K562 (cell line): ENCODE measurements around the gene EXD2. TPM values are rescaled to one million over a fixed set of nuclear protein-coding genes. Genes with fewer than 3 reads are reported as not detected.

Source experiments
- ATAC-seq: fragments of 200-7000 bp; cut with Tn5 transposase; 3 replicates; pipeline ENCODE4 v1.9.1; 2020; ENCODE audit warnings: moderate library complexity
- BruUV-seq: library from RNA; stranded (reverse); fragments of 400-500 nt; replicated peaks from 2 replicates; lab custom pipeline; 2021; lab: Mats Ljungman, UMichigan
- CTCF ChIA-PET: fragments of 300-600 bp; formaldehyde crosslinking; extraction: SDS; loops from one replicate; lab custom pipeline; 2021; ENCODE audit warnings: low intra/inter-chr PET ratio; lab: Yijun Ruan, JAX
- POLR2A ChIA-PET: fragments of 300-600, 350-650 bp; sonication (Branson Sonifier 250); formaldehyde crosslinking; extraction: SDS; loops from one replicate; lab custom pipeline; 2021; ENCODE audit warnings: antibody characterized with exemption, inconsistent platforms; lab: Yijun Ruan, JAX
- DNase-seq, 4 experiments: peaks; one replicate each; pipeline versions ENCODE4 v3.0.0 to v3.0.0-alpha.2; 2011 to 2018; ENCODE audit warnings: low spot score in 3 of 4, mixed read lengths in 3 of 4; ENCODE audit errors: extremely low read depth in 1 of 4
- FAIRE-seq: peaks from 2 replicates; lab custom pipeline; 2011; peaks lifted over from hg19 to GRCh38; lab: Jason Lieb, UNC
- H2AFZ ChIP-seq: 2 replicates; pipeline ENCODE4 v1.6.0; 2011; ENCODE audit warnings: low read depth, low read length, control low read depth, inconsistent platforms
- H3K27ac ChIP-seq: fragments of 200-600 bp; 3 replicates; pipeline ENCODE4 v1.8.0; 2011; ENCODE audit warnings: low read depth, mild to moderate bottlenecking, control low read depth, inconsistent platforms, low read length, moderate library complexity, mixed read lengths; ENCODE audit errors: extremely low read depth
- H3K27me3 ChIP-seq, 2 experiments: fragments of 300-600 bp in 1 of 2; 2 replicates in 1 of 2; 3 replicates in 1 of 2; pipeline versions ENCODE4 v1.6.0 to v1.8.0; 2011; ENCODE audit warnings: inconsistent platforms in 2 of 2, low read length in 2 of 2, mild to moderate bottlenecking in 1 of 2, mixed read lengths in 1 of 2, moderate library complexity in 1 of 2; ENCODE audit not compliant: control insufficient read depth in 2 of 2, insufficient read depth in 2 of 2
- H3K36me3 ChIP-seq: fragments of 300-600 bp; 3 replicates; pipeline ENCODE4 v1.8.0; 2011; ENCODE audit warnings: mild to moderate bottlenecking, low read length, inconsistent platforms; ENCODE audit not compliant: control insufficient read depth, insufficient read depth
- H3K4me1 ChIP-seq, 2 experiments: fragments of 200-600 bp in 1 of 2; replicated peaks in 1 of 2; 2 replicates in 1 of 2; 3 replicates in 1 of 2; pipeline versions ENCODE4 v1.5.1 to v1.8.0; 2011; ENCODE audit warnings: inconsistent platforms in 2 of 2, low read length in 2 of 2, mild to moderate bottlenecking in 1 of 2, mixed read lengths in 1 of 2, moderate library complexity in 1 of 2; ENCODE audit not compliant: control insufficient read depth in 2 of 2, insufficient read depth in 2 of 2
- H3K4me2 ChIP-seq: 2 replicates; pipeline ENCODE4 v1.6.1; 2011; ENCODE audit warnings: low read length, control low read depth, inconsistent platforms, mixed read lengths; ENCODE audit not compliant: insufficient read depth
- H3K4me3 ChIP-seq: fragments of 200-600 bp; sonication (generic), shearing (Covaris generic); 2 replicates; pipeline ENCODE4 v1.5.1; 2016; ENCODE audit warnings: control low read depth, inconsistent platforms
- H3K79me2 ChIP-seq: fragments of 200-600 bp; 3 replicates; pipeline ENCODE4 v1.8.0; 2011; ENCODE audit warnings: low read length, inconsistent platforms; ENCODE audit not compliant: control insufficient read depth, insufficient read depth
- H3K9ac ChIP-seq, 2 experiments: 2 replicates each; pipeline versions ENCODE4 v1.6.0 to v1.6.1; 2011; ENCODE audit warnings: low read depth in 2 of 2, low read length in 2 of 2, control low read depth in 1 of 2, inconsistent platforms in 1 of 2, mild to moderate bottlenecking in 1 of 2, mixed read lengths in 1 of 2; ENCODE audit not compliant: insufficient read depth in 1 of 2
- H3K9me1 ChIP-seq: one replicate; pipeline ENCODE4 v1.6.0; 2011; ENCODE audit warnings: inconsistent platforms, mild to moderate bottlenecking, low read length, moderate library complexity; ENCODE audit not compliant: control insufficient read depth, insufficient read depth
- H3K9me3 ChIP-seq: replicated peaks from 2 replicates; pipeline ENCODE4 v1.5.1; 2011; ENCODE audit warnings: low read depth, low read length, inconsistent platforms; ENCODE audit not compliant: control insufficient read depth, insufficient read depth
- H4K20me1 ChIP-seq: replicated peaks from 2 replicates; pipeline ENCODE4 v1.6.1; 2011; ENCODE audit warnings: low read length, inconsistent platforms, mixed read lengths; ENCODE audit not compliant: control insufficient read depth, insufficient read depth
- FOXM1 ChIP-seq, 2 experiments: fragments of 450-650 bp in 1 of 2; sonication (generic) in 1 of 2; formaldehyde crosslinking in 1 of 2; IDR thresholded peaks; 2 replicates each; pipeline versions ENCODE4 v1.6.1 to v1.9.0; 2017 to 2022; ENCODE audit warnings: low read depth in 2 of 2, mild to moderate bottlenecking in 2 of 2, missing genetic modification reagents in 1 of 2, moderate library complexity in 1 of 2
- LARP7 ChIP-seq: fragments of 450-650 bp; IDR thresholded peaks from 2 replicates; pipeline ENCODE4 v1.6.1; 2016
- MTF1 ChIP-seq: fragments of 250-450 bp; sonication (Bioruptor Pico); IDR thresholded peaks from 2 replicates; pipeline ENCODE4 v1.9.0; 2021; ENCODE audit warnings: moderate library complexity, mild to moderate bottlenecking, inconsistent platforms, borderline replicate concordance
- PYGO2 ChIP-seq: fragments of 450-650 bp; IDR thresholded peaks from 2 replicates; pipeline ENCODE4 v1.6.1; 2016; ENCODE audit warnings: mild to moderate bottlenecking, missing genetic modification characterization, moderate library complexity, missing compliant biosample characterization
- RBM34 ChIP-seq: fragments of 200-400 bp; formaldehyde crosslinking; IDR thresholded peaks from 2 replicates; pipeline ENCODE4 v1.6.1; 2018; ENCODE audit warnings: low read length, borderline replicate concordance; ENCODE audit not compliant: insufficient read depth
- TFAM ChIP-seq: fragments of 250-450 bp; sonication (Bioruptor Pico); conservative IDR thresholded peaks from 2 replicates; pipeline ENCODE4 v1.5.0; 2021; ENCODE audit warnings: mild to moderate bottlenecking, moderate library complexity
- ZKSCAN1 ChIP-seq: fragments of 150-350 bp; IDR thresholded peaks from 2 replicates; pipeline ENCODE4 v1.6.1; 2016; ENCODE audit warnings: low read depth, low read length
- ZNF316 ChIP-seq: fragments of 450-650 bp; IDR thresholded peaks from 2 replicates; pipeline ENCODE4 v1.6.1; 2016
- ZNF699 ChIP-seq: fragments of 250-450 bp; sonication (Bioruptor Pico); IDR thresholded peaks from 2 replicates; pipeline ENCODE4 v1.8.0; 2021; ENCODE audit warnings: mild to moderate bottlenecking, moderate library complexity; ENCODE audit not compliant: insufficient replicate concordance
- WGBS: fragments of 100-300 bp; shearing (Covaris generic); methylation state at CpG from one replicate; pipeline ENCODE4 v1.1.6; 2016; ENCODE audit warnings: low coverage, mixed read lengths; ENCODE audit not compliant: insufficient coverage; ENCODE audit errors: missing lambda C conversion rate; 5-methylcytosine and 5-hydroxymethylcytosine counted together
- in situ Hi-C: fragments of 300-500 bp; cut with MboI; formaldehyde crosslinking; loops from 4 replicates; pipeline ENCODE4 v1.15.0; 2018; ENCODE audit warnings: inconsistent platforms, mixed read lengths
- intact Hi-C: fragments of 100-400 bp; cut with micrococcal nuclease; formaldehyde crosslinking; loops from 2 replicates; pipeline ENCODE4 v1.14.2; 2022
- polyA plus RNA-seq, 8 experiments: library from polyadenylated mRNA; depleted of rRNA in 4 of 8; stranded (reverse) in 5 of 8; unstranded in 3 of 8; fragments of >200 nt; fragmentation: Nextera tagmentation in 2 of 8; fragmentation: Illumina TruSeq in 1 of 8; extraction: Ambion mirVana in 2 of 8; extraction: Trizol in 1 of 8; gene quantifications; 2 replicates each; pipeline versions ENCODE4 v1.2.1 to v1.2.3, GENCODE V29; 2011 to 2014; ENCODE audit warnings: inconsistent platforms in 1 of 8, missing spikeins in 1 of 8
- total RNA-seq, 7 experiments: library from RNA; depleted of rRNA in 6 of 7; stranded (reverse); fragments of >200 nt in 6 of 7; fragmentation: Illumina TruSeq in 2 of 7; extraction: Trizol in 2 of 7; gene quantifications; 2 replicates each; pipeline versions ENCODE4 v1.2.1 to v1.2.3, GENCODE V29; 2011 to 2021; ENCODE audit warnings: low replicate concordance in 1 of 7
- TF ChIP-seq, protein P1 (sequence below): fragments of 250-450 bp; sonication (Bioruptor Pico); IDR thresholded peaks from 2 replicates; pipeline ENCODE4 v1.8.0; 2022; ENCODE audit warnings: inconsistent platforms
- TF ChIP-seq, protein P2 (sequence below): fragments of 450-650 bp; IDR thresholded peaks from 2 replicates; pipeline ENCODE4 v1.6.1; 2016; ENCODE audit warnings: low read depth, mild to moderate bottlenecking, moderate library complexity
- TF ChIP-seq, protein P3 (sequence below): fragments of 250-450 bp; sonication (Bioruptor Pico); IDR thresholded peaks from 2 replicates; pipeline ENCODE4 v1.8.0; 2022; ENCODE audit warnings: moderate library complexity, mild to moderate bottlenecking, inconsistent platforms
- TF ChIP-seq, protein P4 (sequence below): fragments of 250-450 bp; sonication (Bioruptor Pico); IDR thresholded peaks from 2 replicates; pipeline ENCODE4 v1.4.0; 2020; ENCODE audit warnings: mild to moderate bottlenecking, moderate library complexity
- TF ChIP-seq, protein P5 (sequence below): sonication (generic); formaldehyde crosslinking; IDR thresholded peaks from 2 replicates; pipeline ENCODE4 v1.8.1; 2022; ENCODE audit warnings: missing genetic modification reagents

The EXD2 gene
- total and polyA plus RNA-seq, 9 of the 15 experiments (the other 6 are each of a cell fraction or from before 2014, with no cell fraction given) = 1.6 to 7.5 (median 3.7) TPM

DNA sequence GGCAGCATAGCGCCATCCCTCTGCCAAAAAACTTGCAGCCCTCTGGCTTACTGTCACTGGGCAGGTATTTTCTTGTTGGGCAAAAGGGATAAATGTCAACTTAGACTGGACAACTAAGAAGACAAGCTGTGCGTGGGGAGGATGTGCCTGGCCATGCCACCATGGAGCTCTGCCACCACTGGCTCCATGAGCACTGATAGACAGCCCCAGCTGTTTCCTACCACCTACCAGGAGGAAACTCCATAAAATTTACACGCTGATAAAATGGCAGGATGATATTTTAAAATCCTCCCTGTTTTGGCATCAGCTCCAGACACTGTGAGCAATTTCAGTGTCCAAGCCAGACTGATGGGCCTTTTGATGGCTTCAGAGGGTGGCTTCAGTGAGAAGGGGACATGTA is 61.6 kb downstream of the EXD2 start:
- POLR2A ChIA-PET = interaction anchor here (0.5 kb wide), 1 partner anchor 593 kb away, joined by 3 read pairs; no protein-coding TSS in a partner anchor
- Histone ChIP-seq H3K27me3 (peaks cover 5 to 51% of the 10 kb centered on the region in 2 experiments; a peak in 4 of 5 replicates), H2AFZ (no peak overlapping the region), H3K4me3 (no peak overlapping the region), H3K4me1 (no peaks in the 10 kb centered on the region), H4K20me1 (no peaks in the 10 kb centered on the region; the same call in 1 of the 2 replicates), H3K9me1 (no peaks in the 10 kb centered on the region)
- no peak for TF ChIP-seq FOXM1 (IDR thresholded peaks at IDR 0.05; ENCODE audit: low read depth)
- no peak for TF ChIP-seq FOXM1 (CRISPR knock-in tag; IDR thresholded peaks at IDR 0.05; ENCODE audit: low read depth)
- TF ChIP-seq, protein P1, sequence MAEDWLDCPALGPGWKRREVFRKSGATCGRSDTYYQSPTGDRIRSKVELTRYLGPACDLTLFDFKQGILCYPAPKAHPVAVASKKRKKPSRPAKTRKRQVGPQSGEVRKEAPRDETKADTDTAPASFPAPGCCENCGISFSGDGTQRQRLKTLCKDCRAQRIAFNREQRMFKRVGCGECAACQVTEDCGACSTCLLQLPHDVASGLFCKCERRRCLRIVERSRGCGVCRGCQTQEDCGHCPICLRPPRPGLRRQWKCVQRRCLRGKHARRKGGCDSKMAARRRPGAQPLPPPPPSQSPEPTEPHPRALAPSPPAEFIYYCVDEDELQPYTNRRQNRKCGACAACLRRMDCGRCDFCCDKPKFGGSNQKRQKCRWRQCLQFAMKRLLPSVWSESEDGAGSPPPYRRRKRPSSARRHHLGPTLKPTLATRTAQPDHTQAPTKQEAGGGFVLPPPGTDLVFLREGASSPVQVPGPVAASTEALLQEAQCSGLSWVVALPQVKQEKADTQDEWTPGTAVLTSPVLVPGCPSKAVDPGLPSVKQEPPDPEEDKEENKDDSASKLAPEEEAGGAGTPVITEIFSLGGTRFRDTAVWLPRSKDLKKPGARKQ (CRISPR knock-in tag) = no peak
- TF ChIP-seq, protein P2, sequence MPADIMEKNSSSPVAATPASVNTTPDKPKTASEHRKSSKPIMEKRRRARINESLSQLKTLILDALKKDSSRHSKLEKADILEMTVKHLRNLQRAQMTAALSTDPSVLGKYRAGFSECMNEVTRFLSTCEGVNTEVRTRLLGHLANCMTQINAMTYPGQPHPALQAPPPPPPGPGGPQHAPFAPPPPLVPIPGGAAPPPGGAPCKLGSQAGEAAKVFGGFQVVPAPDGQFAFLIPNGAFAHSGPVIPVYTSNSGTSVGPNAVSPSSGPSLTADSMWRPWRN = no peak
- TF ChIP-seq ZKSCAN1 = no peak
- no peak for TF ChIP-seq ZNF699 (CRISPR knock-in tag)
- no peak for TF ChIP-seq TFAM (CRISPR knock-in tag)
- no peak for TF ChIP-seq PYGO2
- TF ChIP-seq, protein P3, sequence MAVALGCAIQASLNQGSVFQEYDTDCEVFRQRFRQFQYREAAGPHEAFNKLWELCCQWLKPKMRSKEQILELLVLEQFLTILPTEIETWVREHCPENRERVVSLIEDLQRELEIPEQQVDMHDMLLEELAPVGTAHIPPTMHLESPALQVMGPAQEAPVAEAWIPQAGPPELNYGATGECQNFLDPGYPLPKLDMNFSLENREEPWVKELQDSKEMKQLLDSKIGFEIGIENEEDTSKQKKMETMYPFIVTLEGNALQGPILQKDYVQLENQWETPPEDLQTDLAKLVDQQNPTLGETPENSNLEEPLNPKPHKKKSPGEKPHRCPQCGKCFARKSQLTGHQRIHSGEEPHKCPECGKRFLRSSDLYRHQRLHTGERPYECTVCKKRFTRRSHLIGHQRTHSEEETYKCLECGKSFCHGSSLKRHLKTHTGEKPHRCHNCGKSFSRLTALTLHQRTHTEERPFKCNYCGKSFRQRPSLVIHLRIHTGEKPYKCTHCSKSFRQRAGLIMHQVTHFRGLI (CRISPR knock-in tag) = no peak
- TF ChIP-seq, protein P4, sequence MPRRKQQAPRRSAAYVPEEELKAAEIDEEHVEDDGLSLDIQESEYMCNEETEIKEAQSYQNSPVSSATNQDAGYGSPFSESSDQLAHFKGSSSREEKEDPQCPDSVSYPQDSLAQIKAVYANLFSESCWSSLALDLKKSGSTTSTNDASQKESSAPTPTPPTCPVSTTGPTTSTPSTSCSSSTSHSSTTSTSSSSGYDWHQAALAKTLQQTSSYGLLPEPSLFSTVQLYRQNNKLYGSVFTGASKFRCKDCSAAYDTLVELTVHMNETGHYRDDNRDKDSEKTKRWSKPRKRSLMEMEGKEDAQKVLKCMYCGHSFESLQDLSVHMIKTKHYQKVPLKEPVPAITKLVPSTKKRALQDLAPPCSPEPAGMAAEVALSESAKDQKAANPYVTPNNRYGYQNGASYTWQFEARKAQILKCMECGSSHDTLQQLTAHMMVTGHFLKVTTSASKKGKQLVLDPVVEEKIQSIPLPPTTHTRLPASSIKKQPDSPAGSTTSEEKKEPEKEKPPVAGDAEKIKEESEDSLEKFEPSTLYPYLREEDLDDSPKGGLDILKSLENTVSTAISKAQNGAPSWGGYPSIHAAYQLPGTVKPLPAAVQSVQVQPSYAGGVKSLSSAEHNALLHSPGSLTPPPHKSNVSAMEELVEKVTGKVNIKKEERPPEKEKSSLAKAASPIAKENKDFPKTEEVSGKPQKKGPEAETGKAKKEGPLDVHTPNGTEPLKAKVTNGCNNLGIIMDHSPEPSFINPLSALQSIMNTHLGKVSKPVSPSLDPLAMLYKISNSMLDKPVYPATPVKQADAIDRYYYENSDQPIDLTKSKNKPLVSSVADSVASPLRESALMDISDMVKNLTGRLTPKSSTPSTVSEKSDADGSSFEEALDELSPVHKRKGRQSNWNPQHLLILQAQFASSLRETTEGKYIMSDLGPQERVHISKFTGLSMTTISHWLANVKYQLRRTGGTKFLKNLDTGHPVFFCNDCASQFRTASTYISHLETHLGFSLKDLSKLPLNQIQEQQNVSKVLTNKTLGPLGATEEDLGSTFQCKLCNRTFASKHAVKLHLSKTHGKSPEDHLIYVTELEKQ (CRISPR knock-in tag) = no peak
- no peak for TF ChIP-seq RBM34
- TF ChIP-seq LARP7 = no peak
- TF ChIP-seq ZNF316 = no peak
- TF ChIP-seq MTF1 (CRISPR knock-in tag) = no peak
- TF ChIP-seq, protein P5, sequence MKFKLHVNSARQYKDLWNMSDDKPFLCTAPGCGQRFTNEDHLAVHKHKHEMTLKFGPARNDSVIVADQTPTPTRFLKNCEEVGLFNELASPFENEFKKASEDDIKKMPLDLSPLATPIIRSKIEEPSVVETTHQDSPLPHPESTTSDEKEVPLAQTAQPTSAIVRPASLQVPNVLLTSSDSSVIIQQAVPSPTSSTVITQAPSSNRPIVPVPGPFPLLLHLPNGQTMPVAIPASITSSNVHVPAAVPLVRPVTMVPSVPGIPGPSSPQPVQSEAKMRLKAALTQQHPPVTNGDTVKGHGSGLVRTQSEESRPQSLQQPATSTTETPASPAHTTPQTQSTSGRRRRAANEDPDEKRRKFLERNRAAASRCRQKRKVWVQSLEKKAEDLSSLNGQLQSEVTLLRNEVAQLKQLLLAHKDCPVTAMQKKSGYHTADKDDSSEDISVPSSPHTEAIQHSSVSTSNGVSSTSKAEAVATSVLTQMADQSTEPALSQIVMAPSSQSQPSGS (CRISPR knock-in tag) = no peak
- TF ChIP-seq, all 486 proteins: peak for 0
- Histone ChIP-seq H3K36me3 (no peaks in the 10 kb centered on the region), H3K27ac (no peak overlapping the region), H3K79me2 (no peaks in the 10 kb centered on the region), H3K9ac (no peak overlapping the region), H3K4me2 (no peak overlapping the region), H3K9me3 (no peaks in the 10 kb centered on the region)
- intact Hi-C loops = no loop called here
- in situ Hi-C loops = loop anchor here (25.0 kb wide), 1 partner anchor 209 kb away; no protein-coding TSS in a partner anchor
- ATAC-seq (no peak), DNase-seq (no peak), FAIRE-seq (no peak)
- BruUV-seq = no TSS peak
- CTCF ChIA-PET = no interaction called here
- 0% methylated on average over 3 of the region's 3 CpGs for WGBS
